CD14-positive monocyte (primary cell): ENCODE measurements around the gene MEF2D. TPM values are rescaled to one million over a fixed set of nuclear protein-coding genes. Genes with fewer than 3 reads are reported as not detected.

Experiments used
- DNase-seq, 3 donors: peaks; one replicate each; pipeline ENCODE4 v3.0.0-alpha.2; 2011 to 2022
- H2AFZ ChIP-seq: 2 replicates; pipeline ENCODE4 v1.6.0; 2012; ENCODE audit warnings: mild to moderate bottlenecking, low read depth, low read length, inconsistent platforms; ENCODE audit not compliant: insufficient read depth, poor library complexity, severe bottlenecking
- H3K27ac ChIP-seq, 2 donors: 1 replicate in 1 of 2; 2 replicates in 1 of 2; pipeline ENCODE4 v1.5.1; 2012 to 2013; ENCODE audit warnings: low read length in 2 of 2, control low read depth in 1 of 2, inconsistent platforms in 1 of 2, low read depth in 1 of 2, mild to moderate bottlenecking in 1 of 2
- H3K27me3 ChIP-seq, 2 donors: one replicate each; pipeline versions ENCODE4 v1.6.0 to v1.6.1; 2011 to 2013; ENCODE audit warnings: low read length in 2 of 2; ENCODE audit not compliant: control insufficient read depth in 2 of 2, insufficient read depth in 2 of 2
- H3K36me3 ChIP-seq, 2 donors: replicated peaks in 1 of 2; 1 replicate in 1 of 2; 2 replicates in 1 of 2; pipeline versions ENCODE4 v1.5.1 to v1.6.1; 2012 to 2013; ENCODE audit warnings: low read length in 2 of 2, control low read depth in 1 of 2, inconsistent platforms in 1 of 2, mild to moderate bottlenecking in 1 of 2; ENCODE audit not compliant: insufficient read depth in 2 of 2, control insufficient read depth in 1 of 2
- H3K4me1 ChIP-seq, 2 donors: 1 replicate in 1 of 2; 2 replicates in 1 of 2; pipeline versions ENCODE4 v1.5.1 to v1.6.1; 2012 to 2013; ENCODE audit warnings: low read length in 2 of 2, control low read depth in 1 of 2, inconsistent platforms in 1 of 2, mild to moderate bottlenecking in 1 of 2, moderate library complexity in 1 of 2; ENCODE audit not compliant: insufficient read depth in 2 of 2, control insufficient read depth in 1 of 2
- H3K4me2 ChIP-seq: replicated peaks from 2 replicates; pipeline ENCODE3; 2012; ENCODE audit warnings: low read length, moderate library complexity, mild to moderate bottlenecking; ENCODE audit not compliant: poor library complexity, severe bottlenecking; ENCODE audit errors: extremely low read depth
- H3K4me3 ChIP-seq, 3 experiments: fragments of 200-600 bp in 1 of 3; sonication (generic) in 1 of 3; replicated peaks in 1 of 3; 1 replicate in 2 of 3; 2 replicates in 1 of 3; pipeline ENCODE4 v1.5.1; 2011 to 2013; ENCODE audit warnings: low read length in 3 of 3, mild to moderate bottlenecking in 3 of 3, control low read depth in 2 of 3, low read depth in 2 of 3, inconsistent platforms in 1 of 3, moderate library complexity in 1 of 3
- H3K79me2 ChIP-seq: 2 replicates; pipeline ENCODE4 v1.6.0; 2012; ENCODE audit warnings: mild to moderate bottlenecking, control low read depth, inconsistent platforms, low read length, moderate library complexity; ENCODE audit not compliant: insufficient read depth
- H3K9ac ChIP-seq: 2 replicates; pipeline ENCODE4 v1.6.0; 2017; ENCODE audit warnings: low read length, mild to moderate bottlenecking; ENCODE audit not compliant: insufficient read depth, poor library complexity, severe bottlenecking
- H3K9me3 ChIP-seq, 2 donors: replicated peaks in 1 of 2; 1 replicate in 1 of 2; 2 replicates in 1 of 2; pipeline versions ENCODE4 v1.5.1 to v1.6.1; 2012 to 2013; ENCODE audit warnings: low read length in 2 of 2, control low read depth in 1 of 2; ENCODE audit not compliant: control insufficient read depth in 1 of 2, insufficient read depth in 1 of 2
- H4K20me1 ChIP-seq: 2 replicates; pipeline ENCODE4 v1.6.0; 2012; ENCODE audit warnings: mild to moderate bottlenecking, low read length, control low read depth, moderate library complexity; ENCODE audit not compliant: insufficient read depth
- H3K27ac Mint-ChIP-seq, 7 donors: one replicate each; pipeline ENCODE4 v1.8.0; 2020; ENCODE audit warnings: mild to moderate bottlenecking in 7 of 7, mixed read lengths in 7 of 7, moderate library complexity in 6 of 7, inconsistent platforms in 2 of 7
- H3K27me3 Mint-ChIP-seq, 3 donors: one replicate each; pipeline ENCODE4 v1.8.0; 2021 to 2022; ENCODE audit warnings: low read depth in 3 of 3, mild to moderate bottlenecking in 3 of 3, mixed read lengths in 3 of 3, moderate library complexity in 3 of 3, inconsistent platforms in 1 of 3
- H3K36me3 Mint-ChIP-seq, 2 donors: one replicate each; pipeline ENCODE4 v1.8.0; 2020; ENCODE audit warnings: mixed read lengths in 2 of 2, inconsistent platforms in 1 of 2, mild to moderate bottlenecking in 1 of 2
- H3K4me1 Mint-ChIP-seq: one replicate; pipeline ENCODE4 v1.8.0; 2020; ENCODE audit warnings: mild to moderate bottlenecking, mixed read lengths
- H3K4me3 Mint-ChIP-seq, 2 donors: one replicate each; pipeline ENCODE4 v1.8.0; 2020; ENCODE audit warnings: mild to moderate bottlenecking in 2 of 2, mixed read lengths in 2 of 2, moderate library complexity in 1 of 2
- H3K9me3 Mint-ChIP-seq, 7 donors: one replicate each; pipeline ENCODE4 v1.8.0; 2020 to 2022; ENCODE audit warnings: mixed read lengths in 7 of 7, mild to moderate bottlenecking in 6 of 7, moderate library complexity in 6 of 7, inconsistent platforms in 2 of 7
- CTCF ChIP-seq: fragments of 200-600 bp; IDR thresholded peaks from one replicate; pipeline ENCODE4 v1.8.0; 2022; ENCODE audit warnings: antibody characterized with exemption, mild to moderate bottlenecking
- WGBS: methylation state at CpG from one replicate; pipeline ENCODE4 v1.1.5; 2013; ENCODE audit warnings: missing lambda C conversion rate; ENCODE audit not compliant: insufficient coverage; 5-methylcytosine and 5-hydroxymethylcytosine counted together
- intact Hi-C, 2 donors: fragments of 100-400 bp; cut with micrococcal nuclease; formaldehyde crosslinking; loops; one replicate each; pipeline versions ENCODE4 v1.15.0 to v1.15.1; 2023
- polyA plus RNA-seq, 3 donors: library from polyadenylated mRNA; depleted of rRNA in 1 of 3; unstranded in 2 of 3; stranded (reverse) in 1 of 3; fragments of 300-500 nt in 2 of 3; fragments of >200 nt in 1 of 3; fragmentation: Illumina TruSeq in 2 of 3; gene quantifications; 1 replicate in 2 of 3; 2 replicates in 1 of 3; pipeline ENCODE4 v1.2.3, GENCODE V29; 2012 to 2021

MEF2D gene
- polyA plus RNA-seq, 3 donors = 4.5 to 66.4 (median 8.0) TPM

DNA sequence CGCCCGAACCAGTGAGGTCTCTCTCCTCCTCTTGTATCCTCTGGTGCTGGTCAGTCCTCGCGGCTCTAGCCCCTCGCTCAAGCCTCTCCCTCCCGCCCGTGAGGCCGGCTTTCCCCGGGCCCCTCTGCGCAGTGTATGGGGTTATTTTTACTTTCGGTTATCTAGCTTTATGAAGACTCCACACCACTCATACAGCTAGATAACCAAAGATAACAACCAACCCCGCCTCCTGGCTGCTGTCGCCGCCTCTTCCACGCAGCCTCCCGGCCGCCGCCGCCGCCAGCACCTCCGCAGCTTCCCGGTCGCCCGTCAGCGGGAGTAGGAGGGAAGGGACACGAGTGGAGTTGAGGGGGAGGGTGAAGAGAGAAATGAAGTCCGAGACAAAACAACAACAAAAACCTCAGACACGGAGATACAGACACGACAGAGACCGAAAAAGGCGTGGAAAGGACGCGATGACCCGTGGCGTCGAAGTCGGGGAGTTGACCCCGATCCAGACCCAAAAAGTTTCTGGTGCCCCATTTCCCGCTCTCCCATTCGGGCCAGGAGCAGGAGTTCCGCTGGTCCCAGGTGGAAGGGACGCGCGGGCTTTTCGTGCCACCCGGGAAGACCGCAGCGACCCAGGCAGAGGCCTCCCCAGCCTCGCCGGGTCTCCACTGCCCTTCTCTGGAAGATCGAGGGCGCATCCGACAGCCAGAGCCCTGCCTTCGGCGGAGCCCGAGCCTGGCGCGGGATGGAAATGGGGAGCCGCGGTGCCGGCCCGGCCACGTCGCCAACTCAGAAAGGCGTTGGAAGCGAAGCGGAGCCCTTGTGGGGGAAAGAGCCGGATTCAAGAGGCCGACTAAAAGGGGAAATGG, 80.1 kb downstream of the MEF2D start:
- Histone ChIP-seq H3K9me3 (peaks cover 0 to 30% of the 10 kb centered on the region in 2 donors), H4K20me1 (no peaks in the 10 kb centered on the region), H3K36me3 (no peaks in the 10 kb centered on the region), H3K79me2 (no peaks in the 10 kb centered on the region), H2AFZ (peak overlapping the region; percentile 76), H3K9ac (peak overlapping the region; percentile 16), H3K27ac (no peak overlapping the region), H3K4me3 (peak overlapping the region; percentile 0 to 73 (median 31)), H3K4me1 (peaks cover 24 to 26% of the 10 kb centered on the region in 2 donors), H3K27me3 (peaks cover 75 to 100% of the 10 kb centered on the region in 2 donors), H3K4me2 (peak overlapping the region; percentile 82)
- whole genome bisulfite sequencing = 7% methylated on average over 40 of the region's 69 CpGs
- Mint-ChIP-seq H3K36me3 (peaks cover 5 to 10% of the 10 kb centered on the region in 2 donors), H3K27me3 (peaks cover 91 to 98% (median 96%) of the 10 kb centered on the region in 3 donors), H3K27ac (peak overlapping the region in 5 of 7 donors; percentile 26 to 72 (median 54)), H3K4me1 (peaks cover 27% of the 10 kb centered on the region), H3K9me3 (peaks cover 0 to 35% (median 12%) of the 10 kb centered on the region in 7 donors), H3K4me3 (peak overlapping the region; percentile 79 to 95)
- TF ChIP-seq CTCF = no peak
- intact Hi-C loops = loop anchor here in 1 of 2 donors (5.0 kb wide), 1 partner anchor 742 kb away; no protein-coding TSS in a partner anchor
- peak; percentile 22 to 76 (median 65) for DNase-seq

GRCh38 chr1:156419854-156420204, 80.7 kb downstream of the MEF2D start:
- peak overlapping the region; percentile 79 to 95 for H3K4me3 Mint-ChIP-seq
- H3K27me3 Mint-ChIP-seq = peaks cover 94 to 96% (median 96%) of the 10 kb centered on the region in 3 donors
- no peak overlapping the region for H3K9ac ChIP-seq
- no CpG with 5 or more reads among the region's 5 CpGs for WGBS
- H3K9me3 Mint-ChIP-seq = peaks cover 0 to 35% (median 13%) of the 10 kb centered on the region in 7 donors
- no peak overlapping the region for H3K27ac ChIP-seq
- TF ChIP-seq CTCF = no peak
- peak overlapping the region; percentile 82 for H3K4me2 ChIP-seq
- intact Hi-C loops = loop anchor here in 1 of 2 donors (5.0 kb wide), 1 partner anchor 742 kb away; no protein-coding TSS in a partner anchor
- H3K27me3 ChIP-seq = peaks cover 76 to 100% of the 10 kb centered on the region in 2 donors
- peaks cover 27% of the 10 kb centered on the region for H3K4me1 Mint-ChIP-seq
- DNase-seq = peak in 1 of 3 donors; percentile 13
- peak overlapping the region in 2 of 3 experiments; percentile 31 to 73 for H3K4me3 ChIP-seq
- H4K20me1 ChIP-seq = no peaks in the 10 kb centered on the region
- H3K4me1 ChIP-seq = peaks cover 24 to 26% of the 10 kb centered on the region in 2 donors
- peaks cover 0 to 25% of the 10 kb centered on the region in 2 donors for H3K9me3 ChIP-seq
- H3K27ac Mint-ChIP-seq = no peak overlapping the region
- no peaks in the 10 kb centered on the region for H3K36me3 ChIP-seq
- no peaks in the 10 kb centered on the region for H3K79me2 ChIP-seq
- H2AFZ ChIP-seq = peak overlapping the region; percentile 76
- H3K36me3 Mint-ChIP-seq = peaks cover 5 to 10% of the 10 kb centered on the region in 2 donors
